Hepatocyte (in vitro differentiated cells): ENCODE data around the gene SLC29A3. TPM values are rescaled to one million over a fixed set of nuclear protein-coding genes. Genes with fewer than 3 reads are reported as not detected.

Experiments
- DNase-seq: peaks from one replicate; pipeline ENCODE4 v3.0.0-alpha.2; 2016; ENCODE audit warnings: low spot score
- H2AFZ ChIP-seq: fragments of 200-600 bp; sonication (generic); 2 replicates; pipeline ENCODE4 v1.6.0; 2016; ENCODE audit warnings: antibody characterized with exemption, mild to moderate bottlenecking
- H3K27ac ChIP-seq: fragments of 200-600 bp; sonication (generic); 2 replicates; pipeline ENCODE4 v1.5.1; 2016; ENCODE audit warnings: mild to moderate bottlenecking
- H3K27me3 ChIP-seq: fragments of 200-600 bp; sonication (generic); 2 replicates; pipeline ENCODE4 v1.6.1; 2016
- H3K36me3 ChIP-seq: fragments of 200-600 bp; sonication (generic); replicated peaks from 2 replicates; pipeline ENCODE4 v1.5.1; 2016; ENCODE audit warnings: low read depth; ENCODE audit not compliant: insufficient read depth
- H3K4me1 ChIP-seq: fragments of 200-600 bp; sonication (generic); 2 replicates; pipeline ENCODE4 v1.5.1; 2016; ENCODE audit warnings: mild to moderate bottlenecking, moderate library complexity; ENCODE audit not compliant: insufficient read depth
- H3K4me2 ChIP-seq: fragments of 200-600 bp; sonication (generic); 2 replicates; pipeline ENCODE4 v1.6.0; 2016
- H3K4me3 ChIP-seq: fragments of 200-600 bp; sonication (generic); 2 replicates; pipeline ENCODE4 v1.5.1; 2016; ENCODE audit warnings: mild to moderate bottlenecking
- H3K79me2 ChIP-seq: fragments of 200-600 bp; sonication (generic); 2 replicates; pipeline ENCODE4 v1.6.0; 2017; ENCODE audit warnings: mild to moderate bottlenecking
- H3K9me2 ChIP-seq: fragments of 200-600 bp; sonication (generic); replicated peaks from 2 replicates; pipeline ENCODE4 v1.6.0; 2017; ENCODE audit warnings: mild to moderate bottlenecking; ENCODE audit not compliant: insufficient read depth
- H3K9me3 ChIP-seq: fragments of 200-600 bp; sonication (generic); 2 replicates; pipeline ENCODE4 v1.5.1; 2016; ENCODE audit warnings: low read depth, mild to moderate bottlenecking
- H4K20me1 ChIP-seq: fragments of 200-600 bp; sonication (generic); 2 replicates; pipeline ENCODE4 v1.6.0; 2016; ENCODE audit warnings: mild to moderate bottlenecking; ENCODE audit not compliant: insufficient read depth, poor library complexity, severe bottlenecking
- CTCF ChIP-seq: fragments of 200-600 bp; sonication (generic); IDR thresholded peaks from 2 replicates; pipeline ENCODE4 v1.5.1; 2016; ENCODE audit warnings: antibody characterized with exemption, mild to moderate bottlenecking; ENCODE audit not compliant: poor library complexity
- EZH2 ChIP-seq: fragments of 200-600 bp; sonication (generic); IDR thresholded peaks from 2 replicates; pipeline ENCODE4 v1.6.1; 2016; ENCODE audit warnings: antibody characterized with exemption, mild to moderate bottlenecking, borderline replicate concordance
- EZH2phosphoT487 ChIP-seq: fragments of 200-600 bp; sonication (generic); IDR thresholded peaks from one replicate; pipeline ENCODE4 v1.6.1; 2018; ENCODE audit warnings: antibody characterized with exemption, mild to moderate bottlenecking, low read depth, moderate library complexity; ENCODE audit not compliant: unreplicated experiment, severe bottlenecking
- WGBS: methylation state at CpG from one replicate; pipeline ENCODE4 v1.1.6; 2016; ENCODE audit warnings: low lambda C conversion rate; ENCODE audit errors: missing lambda C conversion rate; 5-methylcytosine and 5-hydroxymethylcytosine counted together
- polyA plus RNA-seq: library from polyadenylated mRNA; unstranded; fragments of >200 nt; fragmentation: Nextera tagmentation; extraction: Ambion mirVana; gene quantifications from 2 replicates; pipeline ENCODE4 v1.2.1, GENCODE V29; 2016
- total RNA-seq: library from RNA; depleted of rRNA; stranded (reverse); fragments of >200 nt; gene quantifications from 2 replicates; pipeline ENCODE4 v1.2.3, GENCODE V29; 2014

SLC29A3 gene
- total and polyA plus RNA-seq, 2 experiments from 2014 or later = 8.4 to 12.0 TPM

GRCh38 chr10:71368643-71369042 lies 49.6 kb downstream of the SLC29A3 start:
- no peak overlapping the region for H3K4me2 ChIP-seq
- H3K27ac ChIP-seq = no peak overlapping the region
- no peaks in the 10 kb centered on the region for H3K27me3 ChIP-seq
- H3K9me2 ChIP-seq = no peaks in the 10 kb centered on the region
- 66% methylated on average over 2 of the region's 2 CpGs for WGBS
- H3K9me3 ChIP-seq = no peaks in the 10 kb centered on the region
- H3K4me3 ChIP-seq = no peak overlapping the region
- H3K79me2 ChIP-seq = no peaks in the 10 kb centered on the region
- no peaks in the 10 kb centered on the region for H3K36me3 ChIP-seq
- no peak for DNase-seq
- TF ChIP-seq EZH2 = no peak
- TF ChIP-seq EZH2phosphoT487 = no peak
- TF ChIP-seq CTCF = no peak
- H4K20me1 ChIP-seq = no peaks in the 10 kb centered on the region
- no peak overlapping the region for H2AFZ ChIP-seq
- no peaks in the 10 kb centered on the region for H3K4me1 ChIP-seq

GRCh38 chr10:71369602-71370001 lies 50.5 kb downstream of the SLC29A3 start:
- Histone ChIP-seq H3K27me3 (no peaks in the 10 kb centered on the region), H2AFZ (no peak overlapping the region), H3K27ac (no peak overlapping the region), H3K9me2 (no peaks in the 10 kb centered on the region), H3K4me1 (no peaks in the 10 kb centered on the region), H3K79me2 (no peaks in the 10 kb centered on the region), H3K4me2 (no peak overlapping the region), H4K20me1 (no peaks in the 10 kb centered on the region), H3K9me3 (no peaks in the 10 kb centered on the region), H3K36me3 (no peaks in the 10 kb centered on the region), H3K4me3 (no peak overlapping the region)
- TF ChIP-seq EZH2 (no peak), CTCF (no peak), EZH2phosphoT487 (no peak)
- 88% methylated on average over 1 of the region's 1 CpG for WGBS
- no peak for DNase-seq

GRCh38 chr10:71370031-71370430 lies 51.0 kb downstream of the SLC29A3 start:
- Histone ChIP-seq H3K4me1 (no peaks in the 10 kb centered on the region), H3K4me2 (no peak overlapping the region), H3K9me2 (no peaks in the 10 kb centered on the region), H4K20me1 (no peaks in the 10 kb centered on the region), H2AFZ (no peak overlapping the region), H3K27ac (no peak overlapping the region), H3K36me3 (no peaks in the 10 kb centered on the region), H3K9me3 (no peaks in the 10 kb centered on the region), H3K4me3 (no peak overlapping the region), H3K27me3 (no peaks in the 10 kb centered on the region), H3K79me2 (no peaks in the 10 kb centered on the region)
- TF ChIP-seq CTCF = no peak
- TF ChIP-seq EZH2 = no peak
- TF ChIP-seq EZH2phosphoT487 = no peak
- WGBS = 92% methylated on average over 3 of the region's 3 CpGs
- no peak for DNase-seq

- Histone ChIP-seq H3K27me3 (no peaks in the 10 kb centered on the region), H3K9me3 (no peaks in the 10 kb centered on the region), H3K4me1 (no peaks in the 10 kb centered on the region), H3K36me3 (no peaks in the 10 kb centered on the region), H3K4me2 (no peak overlapping the region), H3K79me2 (no peaks in the 10 kb centered on the region), H3K4me3 (no peak overlapping the region), H4K20me1 (no peaks in the 10 kb centered on the region), H2AFZ (no peak overlapping the region), H3K9me2 (no peaks in the 10 kb centered on the region), H3K27ac (no peak overlapping the region)
- no peak for DNase-seq
- TF ChIP-seq EZH2phosphoT487 = no peak
- no peak for TF ChIP-seq CTCF
- no peak for TF ChIP-seq EZH2
- 77% methylated on average over 6 of the region's 6 CpGs for WGBS
Observed at GRCh38 chr10:71371750-71372166, 52.7 kb downstream of the SLC29A3 start.
